Muscle layer of duodenum (tissue), 2 donors: ENCODE data around the gene OGFOD3.

Experiments
- H3K27ac ChIP-seq: one replicate; pipeline ENCODE4 v1.7.0; 2013; ENCODE audit warnings: mild to moderate bottlenecking, low read length
- H3K27me3 ChIP-seq: one replicate; pipeline ENCODE4 v1.7.0; 2013; ENCODE audit warnings: low read depth, mild to moderate bottlenecking, control low read depth, low read length
- H3K36me3 ChIP-seq, 2 donors: one replicate each; pipeline ENCODE4 v1.7.0; 2013; ENCODE audit warnings: low read length in 2 of 2, control low read depth in 1 of 2, mild to moderate bottlenecking in 1 of 2; ENCODE audit not compliant: insufficient read depth in 2 of 2, control insufficient read depth in 1 of 2
- H3K4me1 ChIP-seq, 2 donors: one replicate each; pipeline ENCODE4 v1.7.0; 2013; ENCODE audit warnings: low read length in 2 of 2, mild to moderate bottlenecking in 2 of 2, control low read depth in 1 of 2, moderate library complexity in 1 of 2; ENCODE audit not compliant: insufficient read depth in 2 of 2, control insufficient read depth in 1 of 2
- H3K4me3 ChIP-seq, 2 donors: one replicate each; pipeline ENCODE4 v1.7.0; 2013; ENCODE audit warnings: low read length in 2 of 2, low read depth in 1 of 2, mild to moderate bottlenecking in 1 of 2
- H3K9me3 ChIP-seq, 2 donors: one replicate each; pipeline ENCODE4 v1.7.0; 2013; ENCODE audit warnings: low read length in 2 of 2, control low read depth in 1 of 2, mild to moderate bottlenecking in 1 of 2; ENCODE audit not compliant: control insufficient read depth in 1 of 2
- donor health status: healthy.

OGFOD3 gene

DNA sequence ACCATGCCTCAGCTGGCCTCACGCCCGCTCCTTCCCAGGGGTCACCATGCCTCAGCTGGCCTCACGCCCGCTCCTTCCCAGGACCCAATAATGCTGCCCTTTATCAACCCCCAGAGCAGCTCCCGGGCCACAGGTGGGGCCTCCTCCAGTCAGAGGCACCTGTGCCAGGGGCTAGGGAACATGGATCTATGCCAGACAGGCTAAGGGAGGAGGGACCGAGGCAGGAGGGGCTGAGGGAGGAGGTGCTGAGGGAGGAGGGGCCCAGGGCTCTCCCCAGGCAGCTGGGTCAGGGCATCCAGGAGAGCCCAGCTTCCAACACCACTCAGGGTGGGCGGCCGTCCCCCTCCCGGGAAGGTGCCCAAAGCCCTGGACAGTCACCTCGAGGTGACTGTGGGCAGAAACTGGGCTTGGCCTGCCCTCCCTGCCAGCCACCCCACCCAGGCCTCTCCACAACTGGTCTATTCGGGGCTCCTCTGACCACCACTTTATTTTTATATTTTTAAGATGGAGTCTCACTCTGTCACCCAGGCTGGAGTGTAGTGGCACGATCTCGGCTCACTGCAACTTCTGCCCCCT lies 27.4 kb downstream of the OGFOD3 start:
- Histone ChIP-seq H3K27me3 (peaks cover 6% of the 10 kb centered on the region), H3K4me3 (no peak overlapping the region), H3K36me3 (peaks cover 0 to 26% of the 10 kb centered on the region in 2 donors), H3K27ac (no peak overlapping the region), H3K9me3 (no peaks in the 10 kb centered on the region), H3K4me1 (peaks cover 0 to 14% of the 10 kb centered on the region in 2 donors)

DNA sequence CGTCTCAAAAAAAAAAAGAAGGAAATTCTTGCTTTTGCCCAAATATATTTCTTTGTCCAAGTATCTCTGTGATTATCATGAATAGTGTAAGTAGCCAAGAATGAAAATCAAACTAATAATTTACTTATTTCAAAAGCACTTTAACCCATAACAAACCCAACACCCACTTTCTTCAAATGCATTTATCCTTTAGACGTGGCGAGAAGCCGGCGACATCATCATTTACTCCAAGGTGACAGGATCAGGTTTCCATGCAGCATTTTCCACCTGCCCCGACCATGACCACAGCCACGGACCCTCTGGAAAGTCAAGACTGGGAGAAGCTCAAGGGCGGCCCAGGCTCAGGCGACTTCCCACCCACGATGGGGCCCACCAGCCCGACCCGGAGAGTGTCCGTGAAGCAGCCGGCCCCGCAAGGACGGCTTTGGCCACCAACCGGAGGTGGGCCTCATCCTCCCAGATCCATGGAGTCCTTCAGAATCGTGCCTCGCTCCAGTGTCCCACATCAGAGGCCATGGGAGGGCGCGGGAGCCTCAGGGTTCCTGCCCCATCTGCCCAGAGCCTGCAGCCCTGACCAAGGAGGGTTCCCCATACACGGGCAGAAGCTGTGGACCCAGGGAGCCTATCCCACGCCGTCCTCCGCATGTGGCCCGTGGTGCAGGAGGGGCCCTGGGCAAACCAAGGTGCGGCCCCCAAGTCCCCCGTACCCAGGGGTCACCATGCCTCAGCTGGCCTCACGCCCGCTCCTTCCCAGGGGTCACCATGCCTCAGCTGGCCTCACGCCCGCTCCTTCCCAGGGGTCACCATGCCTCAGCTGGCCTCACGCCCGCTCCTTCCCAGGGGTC lies 28.1 kb downstream of the OGFOD3 start:
- Histone ChIP-seq H3K4me3 (no peak overlapping the region), H3K4me1 (peaks cover 0 to 19% of the 10 kb centered on the region in 2 donors), H3K27ac (no peak overlapping the region), H3K36me3 (peaks cover 0 to 26% of the 10 kb centered on the region in 2 donors), H3K27me3 (peaks cover 6% of the 10 kb centered on the region), H3K9me3 (no peaks in the 10 kb centered on the region)

DNA sequence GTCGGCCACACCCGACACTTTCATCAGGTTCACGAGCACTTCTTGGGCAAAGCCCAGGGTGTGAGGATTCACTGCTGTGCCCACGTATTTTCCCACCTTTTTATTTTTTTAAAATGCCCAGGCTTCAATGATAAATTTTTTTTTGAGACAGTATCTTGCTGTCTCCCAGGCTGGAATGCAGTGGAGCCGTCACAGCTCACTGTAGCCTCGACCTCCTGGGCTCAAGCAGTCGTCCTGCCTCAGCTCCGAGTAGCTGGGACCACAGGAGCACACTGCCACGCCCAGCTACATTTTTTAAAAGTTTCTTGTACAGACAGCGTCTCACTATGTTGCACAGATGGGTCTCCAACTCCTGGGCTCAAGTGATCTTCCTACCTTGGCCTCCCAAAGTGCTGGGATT lies 29.0 kb downstream of the OGFOD3 start:
- no peaks in the 10 kb centered on the region for H3K9me3 ChIP-seq
- H3K4me3 ChIP-seq: no peak overlapping the region
- peaks cover 0 to 21% of the 10 kb centered on the region in 2 donors for H3K36me3 ChIP-seq
- no peak overlapping the region for H3K27ac ChIP-seq
- H3K4me1 ChIP-seq: peaks cover 0 to 28% of the 10 kb centered on the region in 2 donors
- H3K27me3 ChIP-seq: peaks cover 6% of the 10 kb centered on the region

DNA sequence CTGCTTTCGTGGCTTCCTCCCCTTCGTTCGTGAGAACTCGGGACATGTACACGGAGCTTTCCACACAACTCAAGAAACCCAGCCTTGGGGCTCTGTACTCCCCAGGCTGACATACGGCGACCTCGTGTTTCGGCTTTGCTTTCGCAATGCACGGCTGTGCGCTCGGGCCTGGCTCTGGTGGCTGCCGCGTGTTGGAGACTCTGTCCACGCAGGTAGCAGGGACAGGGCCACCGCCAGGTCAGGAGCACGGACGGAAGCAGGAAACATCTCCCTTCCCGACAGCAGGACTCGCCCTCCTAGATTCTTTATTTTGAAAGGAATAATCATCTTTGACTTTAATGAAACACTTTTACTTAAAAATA lies 29.5 kb downstream of the OGFOD3 start:
- peaks cover 0 to 30% of the 10 kb centered on the region in 2 donors for H3K4me1 ChIP-seq
- H3K27ac ChIP-seq: no peak overlapping the region
- H3K9me3 ChIP-seq: no peaks in the 10 kb centered on the region
- H3K36me3 ChIP-seq: peaks cover 0 to 18% of the 10 kb centered on the region in 2 donors
- H3K27me3 ChIP-seq: peaks cover 6% of the 10 kb centered on the region
- H3K4me3 ChIP-seq: no peak overlapping the region

DNA sequence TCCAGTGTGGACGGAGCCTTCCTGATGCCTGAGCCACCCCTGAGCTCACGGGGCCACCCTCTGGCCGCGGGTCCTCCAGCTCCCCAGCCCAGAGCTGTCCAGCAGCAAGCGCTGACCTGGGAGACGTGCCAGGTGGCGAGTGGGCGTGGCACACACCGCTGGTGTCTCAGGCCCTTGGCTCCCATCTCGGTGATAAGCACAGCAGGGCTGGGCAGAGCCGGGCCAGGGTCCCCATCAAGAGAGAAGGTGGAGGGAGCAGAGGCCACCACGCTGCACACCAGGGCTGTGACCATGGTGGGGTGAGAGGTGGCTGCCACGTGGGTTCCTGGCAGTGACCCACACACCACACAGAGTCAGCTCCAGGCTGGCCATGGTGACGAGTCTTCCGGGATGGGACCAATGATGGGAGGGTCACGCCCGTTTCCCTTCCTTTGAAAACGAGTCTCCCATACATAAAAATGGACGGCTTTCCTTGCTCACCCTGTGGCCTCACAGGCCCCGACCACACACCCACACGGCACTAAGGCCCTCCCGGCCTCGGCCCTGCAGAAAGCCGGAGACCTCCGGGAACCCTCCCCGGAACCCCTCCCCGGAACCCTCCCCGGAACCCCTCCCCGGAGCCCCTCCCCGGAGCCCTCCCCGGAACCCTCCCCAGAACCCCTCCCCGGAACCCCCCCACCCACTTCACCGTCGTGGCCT lies 30.0 kb downstream of the OGFOD3 start:
- Histone ChIP-seq H3K27ac (no peak overlapping the region), H3K4me1 (peaks cover 0 to 33% of the 10 kb centered on the region in 2 donors), H3K9me3 (no peaks in the 10 kb centered on the region), H3K4me3 (no peak overlapping the region), H3K27me3 (peaks cover 6% of the 10 kb centered on the region), H3K36me3 (peaks cover 0 to 13% of the 10 kb centered on the region in 2 donors)

DNA sequence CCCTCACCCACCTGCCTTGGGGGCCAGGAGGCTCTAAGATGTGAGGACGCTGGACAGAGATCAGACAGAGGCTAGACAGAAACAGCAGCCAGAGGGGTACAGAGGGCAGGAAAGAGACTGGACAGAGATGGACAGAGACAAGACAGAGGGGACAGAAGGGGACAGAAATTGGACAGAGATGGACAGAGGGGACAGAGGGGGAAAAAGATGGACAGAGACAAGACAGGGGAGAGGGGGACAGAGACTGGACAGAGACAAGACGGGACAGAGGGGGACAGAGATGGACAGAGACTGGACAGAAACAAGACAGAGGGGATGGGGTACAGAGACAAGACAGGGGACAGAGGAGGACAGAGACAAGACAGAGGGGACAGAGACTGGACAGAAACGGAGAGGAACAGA lies 30.7 kb downstream of the OGFOD3 start:
- peaks cover 6% of the 10 kb centered on the region for H3K27me3 ChIP-seq
- H3K9me3 ChIP-seq: no peaks in the 10 kb centered on the region
- peaks cover 0 to 33% of the 10 kb centered on the region in 2 donors for H3K4me1 ChIP-seq
- H3K4me3 ChIP-seq: no peak overlapping the region
- no peak overlapping the region for H3K27ac ChIP-seq
- H3K36me3 ChIP-seq: peaks cover 0 to 7% of the 10 kb centered on the region in 2 donors

DNA sequence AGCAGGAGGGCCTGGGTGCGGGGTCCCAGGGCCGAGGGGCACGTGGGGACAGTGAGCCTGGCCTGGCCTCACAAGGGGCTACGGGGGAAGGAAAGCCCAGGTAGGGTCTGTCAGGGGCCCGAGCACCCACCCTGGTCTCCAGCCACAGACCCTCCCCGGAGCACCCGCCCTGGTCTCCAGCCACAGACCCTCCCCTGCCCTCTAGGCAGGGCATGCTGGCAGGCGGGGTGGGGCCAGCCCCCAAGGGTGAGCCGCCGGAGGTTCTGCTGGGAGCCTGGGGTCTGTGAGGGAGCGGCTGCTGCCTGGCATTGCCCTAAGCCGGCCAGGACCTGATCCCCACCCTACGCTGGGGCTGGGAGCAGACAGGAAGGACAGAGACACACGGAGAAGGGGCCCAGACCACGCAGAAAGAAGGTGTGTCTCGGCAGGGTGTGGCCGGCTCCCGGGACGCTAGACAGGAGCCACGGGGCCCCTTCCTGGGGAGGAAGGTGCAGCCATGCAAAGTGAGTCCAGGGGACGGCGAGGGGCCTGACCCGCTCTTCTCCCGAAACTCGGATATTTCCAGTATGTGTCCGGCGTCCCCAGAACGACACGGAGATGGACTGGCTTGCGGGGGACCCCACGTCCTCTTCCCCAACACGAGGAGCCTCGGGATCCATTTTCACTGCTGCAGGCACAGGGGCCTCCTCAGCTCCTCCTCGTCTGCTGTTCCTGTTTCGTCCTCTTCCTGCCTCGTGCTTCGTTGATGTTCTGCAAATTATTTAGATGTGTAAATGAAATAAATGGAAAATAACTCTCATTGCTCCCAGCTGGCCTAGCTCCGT lies 31.3 kb downstream of the OGFOD3 start:
- Histone ChIP-seq H3K4me3 (no peak overlapping the region), H3K27me3 (peaks cover 6% of the 10 kb centered on the region), H3K4me1 (peaks cover 0 to 33% of the 10 kb centered on the region in 2 donors), H3K36me3 (peaks cover 0 to 2% of the 10 kb centered on the region in 2 donors), H3K27ac (no peak overlapping the region), H3K9me3 (no peaks in the 10 kb centered on the region)

DNA sequence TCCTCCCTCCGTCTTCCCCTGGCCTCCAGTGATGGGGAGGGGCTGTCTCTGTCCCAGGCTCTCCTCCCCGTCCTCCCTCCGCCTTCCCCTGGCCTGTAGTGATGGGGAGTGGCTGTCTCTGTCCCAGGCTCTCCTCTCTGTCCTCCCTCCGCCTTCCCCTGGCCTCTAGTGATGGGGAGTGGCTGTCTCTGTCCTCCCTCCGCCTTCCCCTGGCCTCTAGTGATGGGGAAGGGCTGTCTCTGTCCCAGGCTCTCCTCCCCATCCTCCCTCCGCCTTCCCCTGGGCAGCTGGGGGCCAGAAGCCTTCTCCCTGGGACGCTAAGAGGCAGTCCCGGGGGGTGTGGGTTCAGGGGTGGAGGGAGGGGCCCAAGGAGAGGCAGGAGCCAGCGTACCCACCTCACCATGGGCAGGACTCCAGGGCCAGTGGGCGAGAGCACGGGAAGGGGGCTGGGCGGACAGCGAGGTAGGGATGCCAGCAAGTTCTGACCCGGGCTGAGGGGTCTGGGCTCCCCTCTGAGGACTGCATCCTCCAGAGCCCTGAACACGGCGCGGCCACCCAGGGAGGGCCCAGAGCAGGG lies 32.0 kb downstream of the OGFOD3 start:
- Histone ChIP-seq H3K36me3 (no peaks in the 10 kb centered on the region), H3K9me3 (no peaks in the 10 kb centered on the region), H3K4me3 (no peak overlapping the region), H3K27me3 (peaks cover 10% of the 10 kb centered on the region), H3K27ac (no peak overlapping the region), H3K4me1 (peaks cover 0 to 33% of the 10 kb centered on the region in 2 donors)

DNA sequence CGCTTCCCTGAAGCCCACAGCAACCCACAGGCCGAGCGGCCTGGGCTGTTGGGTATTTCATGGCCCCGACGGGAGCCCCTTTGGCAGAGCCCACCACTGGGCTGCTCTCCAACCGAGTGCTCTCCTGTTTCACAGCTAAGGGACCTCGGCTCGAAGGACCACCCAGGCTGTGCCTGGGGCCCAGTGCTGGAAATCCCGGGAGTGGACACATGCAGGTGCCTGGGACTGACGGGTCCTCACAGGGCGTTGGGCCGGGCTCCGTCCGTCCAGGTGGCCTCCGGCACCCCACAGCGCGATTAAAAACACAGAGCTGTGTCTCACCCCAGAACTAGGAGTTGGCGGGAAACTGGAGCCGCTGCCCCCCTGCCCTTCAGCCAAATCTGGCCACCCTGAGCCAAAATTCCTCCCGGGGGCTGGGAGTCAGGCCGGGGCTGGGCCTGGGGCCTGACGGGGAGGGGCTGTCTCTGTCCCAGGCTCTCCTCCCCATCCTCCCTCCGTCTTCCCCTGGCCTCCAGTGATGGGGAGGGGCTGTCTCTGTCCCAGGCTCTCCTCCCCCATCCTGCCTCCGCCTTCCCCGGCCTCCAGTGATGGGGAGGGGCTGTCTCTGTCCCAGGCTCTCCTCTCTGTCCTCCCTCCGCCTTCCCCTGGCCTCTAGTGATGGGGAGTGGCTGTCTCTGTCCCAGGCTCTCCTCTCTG lies 32.7 kb downstream of the OGFOD3 start:
- no peaks in the 10 kb centered on the region for H3K9me3 ChIP-seq
- no peaks in the 10 kb centered on the region for H3K36me3 ChIP-seq
- H3K4me3 ChIP-seq: no peak overlapping the region
- H3K27me3 ChIP-seq: peaks cover 10% of the 10 kb centered on the region
- H3K4me1 ChIP-seq: peaks cover 0 to 33% of the 10 kb centered on the region in 2 donors
- no peak overlapping the region for H3K27ac ChIP-seq

DNA sequence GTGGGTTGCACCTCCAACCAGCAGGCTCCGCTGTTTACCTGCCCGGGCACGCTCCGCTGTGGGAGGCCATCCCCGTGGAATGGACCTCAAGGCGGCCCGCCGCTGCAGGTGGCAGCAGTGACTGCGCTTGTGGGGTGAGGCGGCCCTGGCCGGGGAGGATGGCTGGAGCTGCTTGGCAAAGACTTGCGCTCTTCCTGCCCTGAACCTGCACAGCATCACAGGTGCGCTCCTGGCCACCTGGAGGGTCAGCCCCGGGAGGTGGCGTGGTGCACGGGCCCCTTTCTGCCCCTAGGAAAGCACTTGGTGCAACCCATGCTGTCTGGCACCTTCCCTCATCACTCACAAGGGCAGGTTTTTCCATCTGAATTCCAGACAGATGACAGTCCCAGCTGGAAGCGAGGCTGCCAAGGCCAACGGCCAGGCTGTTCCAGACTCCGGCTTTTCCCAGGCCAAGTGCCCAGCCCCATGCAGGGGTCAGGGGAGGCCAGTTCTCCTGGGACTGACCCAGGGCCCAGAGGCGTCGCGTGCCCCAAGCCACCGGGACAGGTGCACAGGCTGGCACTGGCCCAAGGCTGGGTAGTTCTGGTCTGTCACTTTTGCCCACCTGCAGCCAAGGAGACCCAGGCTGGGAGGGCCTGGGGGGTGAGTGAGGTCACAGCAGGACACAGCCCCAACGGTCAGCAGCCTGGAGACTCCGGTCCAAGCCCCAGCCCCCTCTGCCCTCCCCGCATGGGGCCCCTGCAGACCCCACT lies 33.5 kb downstream of the OGFOD3 start:
- no peak overlapping the region for H3K27ac ChIP-seq
- H3K27me3 ChIP-seq: peaks cover 10% of the 10 kb centered on the region
- peaks cover 0 to 33% of the 10 kb centered on the region in 2 donors for H3K4me1 ChIP-seq
- no peaks in the 10 kb centered on the region for H3K36me3 ChIP-seq
- no peaks in the 10 kb centered on the region for H3K9me3 ChIP-seq
- no peak overlapping the region for H3K4me3 ChIP-seq
